CD14-positive monocyte (primary cell): Measurements from ENCODE around the gene NEUROD2. TPM values are rescaled to one million over a fixed set of nuclear protein-coding genes. Genes with fewer than 3 reads are reported as not detected.
A peak's percentile ranks its signal among the peaks of the same experiment; 100 is the strongest.

Source experiments
- DNase-seq, 3 donors: peaks; one replicate each; pipeline ENCODE4 v3.0.0-alpha.2; 2011 to 2022
- H2AFZ ChIP-seq: 2 replicates; pipeline ENCODE4 v1.6.0; 2012; ENCODE audit warnings: mild to moderate bottlenecking, low read depth, low read length, inconsistent platforms; ENCODE audit not compliant: insufficient read depth, poor library complexity, severe bottlenecking
- H3K27ac ChIP-seq, 2 donors: 1 replicate in 1 of 2; 2 replicates in 1 of 2; pipeline ENCODE4 v1.5.1; 2012 to 2013; ENCODE audit warnings: low read length in 2 of 2, control low read depth in 1 of 2, inconsistent platforms in 1 of 2, low read depth in 1 of 2, mild to moderate bottlenecking in 1 of 2
- H3K27me3 ChIP-seq, 2 donors: one replicate each; pipeline versions ENCODE4 v1.6.0 to v1.6.1; 2011 to 2013; ENCODE audit warnings: low read length in 2 of 2; ENCODE audit not compliant: control insufficient read depth in 2 of 2, insufficient read depth in 2 of 2
- H3K36me3 ChIP-seq, 2 donors: replicated peaks in 1 of 2; 1 replicate in 1 of 2; 2 replicates in 1 of 2; pipeline versions ENCODE4 v1.5.1 to v1.6.1; 2012 to 2013; ENCODE audit warnings: low read length in 2 of 2, control low read depth in 1 of 2, inconsistent platforms in 1 of 2, mild to moderate bottlenecking in 1 of 2; ENCODE audit not compliant: insufficient read depth in 2 of 2, control insufficient read depth in 1 of 2
- H3K4me1 ChIP-seq, 2 donors: 1 replicate in 1 of 2; 2 replicates in 1 of 2; pipeline versions ENCODE4 v1.5.1 to v1.6.1; 2012 to 2013; ENCODE audit warnings: low read length in 2 of 2, control low read depth in 1 of 2, inconsistent platforms in 1 of 2, mild to moderate bottlenecking in 1 of 2, moderate library complexity in 1 of 2; ENCODE audit not compliant: insufficient read depth in 2 of 2, control insufficient read depth in 1 of 2
- H3K4me2 ChIP-seq: replicated peaks from 2 replicates; pipeline ENCODE3; 2012; ENCODE audit warnings: low read length, moderate library complexity, mild to moderate bottlenecking; ENCODE audit not compliant: poor library complexity, severe bottlenecking; ENCODE audit errors: extremely low read depth
- H3K4me3 ChIP-seq, 3 experiments: fragments of 200-600 bp in 1 of 3; sonication (generic) in 1 of 3; replicated peaks in 1 of 3; 1 replicate in 2 of 3; 2 replicates in 1 of 3; pipeline ENCODE4 v1.5.1; 2011 to 2013; ENCODE audit warnings: low read length in 3 of 3, mild to moderate bottlenecking in 3 of 3, control low read depth in 2 of 3, low read depth in 2 of 3, inconsistent platforms in 1 of 3, moderate library complexity in 1 of 3
- H3K79me2 ChIP-seq: 2 replicates; pipeline ENCODE4 v1.6.0; 2012; ENCODE audit warnings: mild to moderate bottlenecking, control low read depth, inconsistent platforms, low read length, moderate library complexity; ENCODE audit not compliant: insufficient read depth
- H3K9ac ChIP-seq: 2 replicates; pipeline ENCODE4 v1.6.0; 2017; ENCODE audit warnings: low read length, mild to moderate bottlenecking; ENCODE audit not compliant: insufficient read depth, poor library complexity, severe bottlenecking
- H3K9me3 ChIP-seq, 2 donors: replicated peaks in 1 of 2; 1 replicate in 1 of 2; 2 replicates in 1 of 2; pipeline versions ENCODE4 v1.5.1 to v1.6.1; 2012 to 2013; ENCODE audit warnings: low read length in 2 of 2, control low read depth in 1 of 2; ENCODE audit not compliant: control insufficient read depth in 1 of 2, insufficient read depth in 1 of 2
- H4K20me1 ChIP-seq: 2 replicates; pipeline ENCODE4 v1.6.0; 2012; ENCODE audit warnings: mild to moderate bottlenecking, low read length, control low read depth, moderate library complexity; ENCODE audit not compliant: insufficient read depth
- H3K27ac Mint-ChIP-seq, 7 donors: one replicate each; pipeline ENCODE4 v1.8.0; 2020; ENCODE audit warnings: mild to moderate bottlenecking in 7 of 7, mixed read lengths in 7 of 7, moderate library complexity in 6 of 7, inconsistent platforms in 2 of 7
- H3K27me3 Mint-ChIP-seq, 3 donors: one replicate each; pipeline ENCODE4 v1.8.0; 2021 to 2022; ENCODE audit warnings: low read depth in 3 of 3, mild to moderate bottlenecking in 3 of 3, mixed read lengths in 3 of 3, moderate library complexity in 3 of 3, inconsistent platforms in 1 of 3
- H3K36me3 Mint-ChIP-seq, 2 donors: one replicate each; pipeline ENCODE4 v1.8.0; 2020; ENCODE audit warnings: mixed read lengths in 2 of 2, inconsistent platforms in 1 of 2, mild to moderate bottlenecking in 1 of 2
- H3K4me1 Mint-ChIP-seq: one replicate; pipeline ENCODE4 v1.8.0; 2020; ENCODE audit warnings: mild to moderate bottlenecking, mixed read lengths
- H3K4me3 Mint-ChIP-seq, 2 donors: one replicate each; pipeline ENCODE4 v1.8.0; 2020; ENCODE audit warnings: mild to moderate bottlenecking in 2 of 2, mixed read lengths in 2 of 2, moderate library complexity in 1 of 2
- H3K9me3 Mint-ChIP-seq, 7 donors: one replicate each; pipeline ENCODE4 v1.8.0; 2020 to 2022; ENCODE audit warnings: mixed read lengths in 7 of 7, mild to moderate bottlenecking in 6 of 7, moderate library complexity in 6 of 7, inconsistent platforms in 2 of 7
- WGBS: methylation state at CpG from one replicate; pipeline ENCODE4 v1.1.5; 2013; ENCODE audit warnings: missing lambda C conversion rate; ENCODE audit not compliant: insufficient coverage; 5-methylcytosine and 5-hydroxymethylcytosine counted together
- intact Hi-C, 2 donors: fragments of 100-400 bp; cut with micrococcal nuclease; formaldehyde crosslinking; loops; one replicate each; pipeline versions ENCODE4 v1.15.0 to v1.15.1; 2023
- polyA plus RNA-seq, 3 donors: library from polyadenylated mRNA; depleted of rRNA in 1 of 3; unstranded in 2 of 3; stranded (reverse) in 1 of 3; fragments of 300-500 nt in 2 of 3; fragments of >200 nt in 1 of 3; fragmentation: Illumina TruSeq in 2 of 3; gene quantifications; 1 replicate in 2 of 3; 2 replicates in 1 of 3; pipeline ENCODE4 v1.2.3, GENCODE V29; 2012 to 2021
- TF ChIP-seq, protein P1 (sequence below): fragments of 200-600 bp; IDR thresholded peaks from one replicate; pipeline ENCODE4 v1.8.0; 2022; ENCODE audit warnings: antibody characterized with exemption, mild to moderate bottlenecking

The NEUROD2 gene
- polyA plus RNA-seq, 3 donors, result not detected

DNA sequence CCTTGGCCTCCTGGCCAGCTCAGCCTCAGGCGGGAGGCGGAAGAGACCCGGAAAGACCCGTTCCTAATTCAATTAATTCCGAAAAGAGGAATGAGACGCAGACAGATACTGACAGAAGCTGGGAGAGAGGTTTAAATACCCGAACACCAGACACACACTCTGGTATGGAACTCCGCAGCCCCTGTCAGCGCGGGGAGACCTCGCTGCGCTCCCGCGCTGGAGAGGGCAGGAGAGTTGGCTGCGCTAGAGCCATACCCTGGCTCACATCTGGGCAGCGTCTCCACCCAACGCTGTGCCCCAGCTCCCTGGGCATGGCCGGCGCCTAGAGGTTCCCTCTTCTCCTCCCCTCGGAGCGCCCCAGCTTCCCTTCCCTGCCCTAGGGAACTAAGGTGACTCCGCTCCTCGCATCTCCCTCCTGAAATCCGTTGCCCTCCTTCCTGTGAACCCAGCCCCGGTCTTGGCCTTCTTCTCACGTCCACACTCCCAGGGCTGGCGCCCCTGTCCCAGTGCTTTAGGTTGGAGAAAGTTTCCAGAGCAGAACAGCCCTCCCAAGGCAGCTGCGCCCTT is 8.0 kb downstream of the NEUROD2 start:
- Histone ChIP-seq H3K79me2 (no peaks in the 10 kb centered on the region), H3K4me3 (no peak overlapping the region), H3K4me1 (peaks cover 0 to 3% of the 10 kb centered on the region in 2 donors), H3K9me3 (peaks cover 0 to 48% of the 10 kb centered on the region in 2 donors), H3K27ac (no peak overlapping the region), H2AFZ (no peak overlapping the region), H4K20me1 (no peaks in the 10 kb centered on the region), H3K36me3 (no peaks in the 10 kb centered on the region), H3K9ac (no peak overlapping the region), H3K4me2 (no peak overlapping the region), H3K27me3 (peaks cover 92 to 100% of the 10 kb centered on the region in 2 donors)
- TF ChIP-seq, protein P1, sequence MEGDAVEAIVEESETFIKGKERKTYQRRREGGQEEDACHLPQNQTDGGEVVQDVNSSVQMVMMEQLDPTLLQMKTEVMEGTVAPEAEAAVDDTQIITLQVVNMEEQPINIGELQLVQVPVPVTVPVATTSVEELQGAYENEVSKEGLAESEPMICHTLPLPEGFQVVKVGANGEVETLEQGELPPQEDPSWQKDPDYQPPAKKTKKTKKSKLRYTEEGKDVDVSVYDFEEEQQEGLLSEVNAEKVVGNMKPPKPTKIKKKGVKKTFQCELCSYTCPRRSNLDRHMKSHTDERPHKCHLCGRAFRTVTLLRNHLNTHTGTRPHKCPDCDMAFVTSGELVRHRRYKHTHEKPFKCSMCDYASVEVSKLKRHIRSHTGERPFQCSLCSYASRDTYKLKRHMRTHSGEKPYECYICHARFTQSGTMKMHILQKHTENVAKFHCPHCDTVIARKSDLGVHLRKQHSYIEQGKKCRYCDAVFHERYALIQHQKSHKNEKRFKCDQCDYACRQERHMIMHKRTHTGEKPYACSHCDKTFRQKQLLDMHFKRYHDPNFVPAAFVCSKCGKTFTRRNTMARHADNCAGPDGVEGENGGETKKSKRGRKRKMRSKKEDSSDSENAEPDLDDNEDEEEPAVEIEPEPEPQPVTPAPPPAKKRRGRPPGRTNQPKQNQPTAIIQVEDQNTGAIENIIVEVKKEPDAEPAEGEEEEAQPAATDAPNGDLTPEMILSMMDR, result no peak
- intact Hi-C loops, result no loop called here
- H3K9me3 Mint-ChIP-seq, result peaks cover 0 to 37% (median 7%) of the 10 kb centered on the region in 7 donors
- no peak overlapping the region for H3K27ac Mint-ChIP-seq
- H3K4me3 Mint-ChIP-seq, result peak overlapping the region in 1 of 2 donors; percentile 63
- H3K27me3 Mint-ChIP-seq, result peaks cover 96 to 100% (median 99%) of the 10 kb centered on the region in 3 donors
- no peak for DNase-seq
- peaks cover 0 to 6% of the 10 kb centered on the region in 2 donors for H3K36me3 Mint-ChIP-seq
- H3K4me1 Mint-ChIP-seq, result peaks cover 13% of the 10 kb centered on the region
- 2% methylated on average over 21 of the region's 28 CpGs for WGBS

- no peak for DNase-seq
- Histone ChIP-seq H3K4me2 (no peak overlapping the region), H3K9ac (no peak overlapping the region), H3K79me2 (no peaks in the 10 kb centered on the region), H3K36me3 (no peaks in the 10 kb centered on the region), H3K4me1 (peaks cover 0 to 3% of the 10 kb centered on the region in 2 donors), H3K27me3 (peaks cover 91 to 98% of the 10 kb centered on the region in 2 donors), H3K27ac (no peak overlapping the region), H2AFZ (no peak overlapping the region), H3K9me3 (peaks cover 0 to 48% of the 10 kb centered on the region in 2 donors), H3K4me3 (no peak overlapping the region), H4K20me1 (no peaks in the 10 kb centered on the region)
- peaks cover 12% of the 10 kb centered on the region for H3K4me1 Mint-ChIP-seq
- H3K27ac Mint-ChIP-seq, result no peak overlapping the region
- H3K9me3 Mint-ChIP-seq, result peaks cover 0 to 33% (median 7%) of the 10 kb centered on the region in 7 donors
- peaks cover 98 to 100% (median 99%) of the 10 kb centered on the region in 3 donors for H3K27me3 Mint-ChIP-seq
- H3K4me3 Mint-ChIP-seq, result peak overlapping the region in 1 of 2 donors; percentile 75
- intact Hi-C loops, result no loop called here
- H3K36me3 Mint-ChIP-seq, result peaks cover 0 to 6% of the 10 kb centered on the region in 2 donors
- 2% methylated on average over 16 of the region's 36 CpGs for WGBS
- TF ChIP-seq, protein P1, result no peak
Measured at GRCh38 chr17:39599004-39599664, 8.6 kb downstream of the NEUROD2 start.
